Body of pancreas (tissue), 4 donors: Measurements from ENCODE around the gene GON4L.

Experiments used
- POLR2A ChIP-seq, 3 donors: fragments of 450-650 bp; IDR thresholded peaks; one replicate each; pipeline ENCODE4 v1.6.1; 2016; ENCODE audit warnings: antibody characterized with exemption in 3 of 3, mild to moderate bottlenecking in 2 of 3
- TF ChIP-seq, protein P1 (sequence below), 7 experiments: fragments of 450-650 bp in 4 of 7; fragments of 200-600 bp in 3 of 7; sonication (generic) in 3 of 7; IDR thresholded peaks; one replicate each; pipeline ENCODE4 v1.5.1; 2016 to 2019; ENCODE audit warnings: antibody characterized with exemption in 7 of 7

DNA sequence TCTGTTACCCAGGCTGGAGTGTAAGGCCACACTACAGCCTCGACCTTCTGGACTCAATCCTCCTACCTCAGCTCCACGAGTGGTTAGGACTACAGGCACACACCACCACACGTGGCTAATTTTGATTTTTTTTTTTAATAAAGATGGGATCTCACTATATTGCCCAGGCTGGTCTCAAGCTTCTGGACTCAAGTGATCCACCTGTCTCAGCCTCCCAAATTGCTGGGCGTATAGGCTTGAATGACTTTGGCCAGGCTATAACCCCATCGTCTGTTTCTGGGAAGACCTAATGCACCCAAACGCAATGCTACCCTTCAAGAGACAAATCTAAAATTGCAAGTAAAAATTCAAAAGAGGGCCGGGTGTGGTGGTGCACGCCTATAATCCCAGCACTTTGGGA lies 116.0 kb downstream of the GON4L start:
- TF ChIP-seq, protein P1, sequence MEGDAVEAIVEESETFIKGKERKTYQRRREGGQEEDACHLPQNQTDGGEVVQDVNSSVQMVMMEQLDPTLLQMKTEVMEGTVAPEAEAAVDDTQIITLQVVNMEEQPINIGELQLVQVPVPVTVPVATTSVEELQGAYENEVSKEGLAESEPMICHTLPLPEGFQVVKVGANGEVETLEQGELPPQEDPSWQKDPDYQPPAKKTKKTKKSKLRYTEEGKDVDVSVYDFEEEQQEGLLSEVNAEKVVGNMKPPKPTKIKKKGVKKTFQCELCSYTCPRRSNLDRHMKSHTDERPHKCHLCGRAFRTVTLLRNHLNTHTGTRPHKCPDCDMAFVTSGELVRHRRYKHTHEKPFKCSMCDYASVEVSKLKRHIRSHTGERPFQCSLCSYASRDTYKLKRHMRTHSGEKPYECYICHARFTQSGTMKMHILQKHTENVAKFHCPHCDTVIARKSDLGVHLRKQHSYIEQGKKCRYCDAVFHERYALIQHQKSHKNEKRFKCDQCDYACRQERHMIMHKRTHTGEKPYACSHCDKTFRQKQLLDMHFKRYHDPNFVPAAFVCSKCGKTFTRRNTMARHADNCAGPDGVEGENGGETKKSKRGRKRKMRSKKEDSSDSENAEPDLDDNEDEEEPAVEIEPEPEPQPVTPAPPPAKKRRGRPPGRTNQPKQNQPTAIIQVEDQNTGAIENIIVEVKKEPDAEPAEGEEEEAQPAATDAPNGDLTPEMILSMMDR (IDR thresholded peaks at IDR 0.05) = no peak
- no peak for TF ChIP-seq POLR2A (IDR thresholded peaks at IDR 0.05)
